HEK293T (cell line): ENCODE measurements around the gene OR7A5.

Experiments used
- CTCF ChIA-PET: fragments of 350-600 bp; formaldehyde crosslinking; extraction: SDS; loops from one replicate; lab custom pipeline; 2021; ENCODE audit warnings: antibody characterized with exemption, inconsistent platforms; lab: Yijun Ruan, JAX
- POLR2A ChIA-PET: fragments of 350-600 bp; formaldehyde crosslinking; extraction: SDS; loops from one replicate; lab custom pipeline; 2020; ENCODE audit warnings: antibody characterized with exemption, inconsistent platforms; lab: Yijun Ruan, JAX
- DNase-seq: peaks from one replicate; pipeline ENCODE4 v3.0.0; 2012; ENCODE audit warnings: mixed read lengths; ENCODE audit errors: extremely low spot score
- ARNT ChIP-seq: fragments of 450-650 bp; IDR thresholded peaks from 2 replicates; pipeline ENCODE4 v1.6.1; 2017; ENCODE audit warnings: mild to moderate bottlenecking
- BHLHE40 ChIP-seq: fragments of 450-650 bp; IDR thresholded peaks from 2 replicates; pipeline ENCODE4 v1.6.1; 2016; ENCODE audit warnings: mild to moderate bottlenecking, moderate library complexity, borderline replicate concordance
- CTBP1 ChIP-seq: fragments of 450-650 bp; IDR thresholded peaks from 2 replicates; pipeline ENCODE4 v1.6.1; 2016; ENCODE audit warnings: borderline replicate concordance
- ELF4 ChIP-seq: fragments of 450-650 bp; IDR thresholded peaks from 2 replicates; pipeline ENCODE4 v1.6.1; 2017; ENCODE audit warnings: antibody characterized with exemption
- FOXA1 ChIP-seq: fragments of 450-650 bp; IDR thresholded peaks from 2 replicates; pipeline ENCODE4 v1.6.1; 2016; ENCODE audit warnings: mild to moderate bottlenecking
- FOXK2 ChIP-seq: fragments of 450-650 bp; IDR thresholded peaks from 2 replicates; pipeline ENCODE4 v1.6.1; 2016; ENCODE audit warnings: mild to moderate bottlenecking
- FOXM1 ChIP-seq: fragments of 450-650 bp; IDR thresholded peaks from 2 replicates; pipeline ENCODE4 v1.6.1; 2017; ENCODE audit warnings: mild to moderate bottlenecking, borderline replicate concordance
- HDGF ChIP-seq: fragments of 450-650 bp; IDR thresholded peaks from 2 replicates; pipeline ENCODE4 v1.6.1; 2017; ENCODE audit warnings: antibody characterized with exemption, borderline replicate concordance
- L3MBTL2 ChIP-seq: fragments of 450-650 bp; conservative IDR thresholded peaks from 2 replicates; pipeline ENCODE4 v1.6.1; 2016; ENCODE audit warnings: mild to moderate bottlenecking
- LEF1 ChIP-seq: fragments of 450-650 bp; IDR thresholded peaks from 2 replicates; pipeline ENCODE4 v1.6.1; 2017; ENCODE audit warnings: mild to moderate bottlenecking, borderline replicate concordance
- NFRKB ChIP-seq: fragments of 450-650 bp; IDR thresholded peaks from 2 replicates; pipeline ENCODE4 v1.6.1; 2016; ENCODE audit warnings: mild to moderate bottlenecking, moderate library complexity
- SP1 ChIP-seq: fragments of 450-650 bp; IDR thresholded peaks from 2 replicates; pipeline ENCODE4 v1.6.1; 2017
- SUZ12 ChIP-seq: fragments of 450-650 bp; IDR thresholded peaks from 2 replicates; pipeline ENCODE4 v1.6.1; 2016; ENCODE audit warnings: mild to moderate bottlenecking
- TARDBP ChIP-seq: fragments of 450-650 bp; IDR thresholded peaks from 2 replicates; pipeline ENCODE4 v1.6.1; 2016
- ZNF384 ChIP-seq: fragments of 450-650 bp; IDR thresholded peaks from 2 replicates; pipeline ENCODE4 v1.6.1; 2016
- TF ChIP-seq, protein P1 (sequence below): fragments of 450-650 bp; IDR thresholded peaks from 2 replicates; pipeline ENCODE4 v1.6.1; 2016

Gene OR7A5

GRCh38 chr19:14814982-14815652 lies 19.9 kb downstream of the OR7A5 start:
- no peak for DNase-seq
- ChIA-PET POLR2A (no interaction called here), CTCF (no interaction called here)
- TF ChIP-seq LEF1 (no peak), ZNF384 (no peak), L3MBTL2 (no peak), ELF4 (no peak), SUZ12 (no peak), BHLHE40 (no peak), FOXK2 (no peak), SP1 (no peak), NFRKB (no peak), TARDBP (no peak), ARNT (no peak), FOXA1 (no peak), FOXM1 (no peak), HDGF (no peak), CTBP1 (no peak)
- TF ChIP-seq, protein P1, sequence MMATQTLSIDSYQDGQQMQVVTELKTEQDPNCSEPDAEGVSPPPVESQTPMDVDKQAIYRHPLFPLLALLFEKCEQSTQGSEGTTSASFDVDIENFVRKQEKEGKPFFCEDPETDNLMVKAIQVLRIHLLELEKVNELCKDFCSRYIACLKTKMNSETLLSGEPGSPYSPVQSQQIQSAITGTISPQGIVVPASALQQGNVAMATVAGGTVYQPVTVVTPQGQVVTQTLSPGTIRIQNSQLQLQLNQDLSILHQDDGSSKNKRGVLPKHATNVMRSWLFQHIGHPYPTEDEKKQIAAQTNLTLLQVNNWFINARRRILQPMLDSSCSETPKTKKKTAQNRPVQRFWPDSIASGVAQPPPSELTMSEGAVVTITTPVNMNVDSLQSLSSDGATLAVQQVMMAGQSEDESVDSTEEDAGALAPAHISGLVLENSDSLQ = no peak

GRCh38 chr19:14809272-14810057 lies 25.5 kb downstream of the OR7A5 start:
- POLR2A ChIA-PET = no interaction called here
- no peak for TF ChIP-seq FOXA1
- CTCF ChIA-PET = no interaction called here
- DNase-seq = no peak

GRCh38 chr19:14804765-14805164 lies 30.2 kb downstream of the OR7A5 start:
- ChIA-PET CTCF (no interaction called here), POLR2A (no interaction called here)
- TF ChIP-seq, protein P1 = no peak
- no peak for TF ChIP-seq NFRKB
- no peak for TF ChIP-seq TARDBP
- no peak for TF ChIP-seq FOXK2
- no peak for TF ChIP-seq HDGF
- no peak for TF ChIP-seq LEF1
- no peak for TF ChIP-seq BHLHE40
- no peak for TF ChIP-seq CTBP1
- no peak for TF ChIP-seq FOXM1
- TF ChIP-seq SUZ12 = no peak
- no peak for TF ChIP-seq ELF4
- TF ChIP-seq ARNT = no peak
- no peak for TF ChIP-seq ZNF384
- TF ChIP-seq L3MBTL2 = no peak
- no peak for TF ChIP-seq SP1
- no peak for DNase-seq

DNA sequence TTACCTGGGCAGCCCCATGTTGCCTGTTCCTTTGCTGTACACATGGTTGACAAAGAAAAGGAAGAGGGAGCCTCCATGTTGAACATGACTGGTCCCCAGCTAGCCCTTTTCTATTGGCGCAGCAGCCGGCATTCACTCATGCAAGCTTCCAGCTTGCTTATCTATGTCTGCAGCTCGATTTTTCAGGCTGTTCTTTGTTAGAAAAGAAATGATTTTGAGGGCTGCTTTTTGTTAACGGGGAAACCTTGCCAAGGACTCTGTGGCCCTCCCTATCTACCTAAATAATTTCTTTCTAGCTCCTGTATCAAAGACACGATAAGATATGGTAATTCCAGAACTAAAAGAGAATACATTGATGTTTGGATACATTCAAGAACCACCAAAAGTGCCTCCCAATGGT lies 36.2 kb downstream of the OR7A5 start:
- POLR2A ChIA-PET = no interaction called here
- CTCF ChIA-PET = no interaction called here
- DNase-seq = no peak
- TF ChIP-seq ZNF384 (no peak), LEF1 (no peak), TARDBP (no peak), BHLHE40 (no peak), CTBP1 (no peak), HDGF (no peak), L3MBTL2 (no peak), FOXA1 (no peak), FOXK2 (no peak), ELF4 (no peak), SP1 (no peak), NFRKB (no peak), FOXM1 (no peak), ARNT (no peak), SUZ12 (no peak)
- TF ChIP-seq, protein P1 = no peak

DNA sequence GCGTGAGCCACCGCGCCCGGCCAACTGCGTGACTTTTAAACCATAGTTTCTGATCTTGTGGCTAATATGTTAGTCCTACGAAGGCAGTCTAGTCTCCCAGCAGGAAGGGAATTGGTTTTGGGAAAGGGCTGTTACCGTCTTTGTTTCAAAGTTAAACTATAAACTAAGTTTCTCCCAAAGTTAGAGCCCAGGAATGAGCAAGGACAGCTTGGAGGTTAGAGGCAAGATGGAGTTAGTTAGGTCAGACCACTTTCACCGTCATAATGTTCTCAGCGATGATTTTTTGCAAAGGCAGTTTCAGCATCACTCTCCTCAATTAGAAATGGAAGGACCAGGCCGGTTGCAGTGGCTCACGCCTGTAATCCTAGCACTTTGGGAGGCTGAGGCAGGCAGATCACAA lies 39.0 kb downstream of the OR7A5 start:
- ChIA-PET CTCF (interaction anchor here (2.3 kb wide), 1 partner anchor 10 kb away, joined by 9 read pairs; no protein-coding TSS in a partner anchor), POLR2A (no interaction called here)
- TF ChIP-seq SP1 (no peak), L3MBTL2 (no peak), LEF1 (no peak), ELF4 (no peak), FOXK2 (no peak), NFRKB (no peak), HDGF (no peak), SUZ12 (no peak), ARNT (no peak), TARDBP (no peak), ZNF384 (no peak), BHLHE40 (no peak), FOXM1 (no peak), CTBP1 (no peak)
- TF ChIP-seq, protein P1 = no peak
- DNase-seq = no peak
